ENCODE results near the gene PIK3R3.
A peak's percentile ranks its signal among the peaks of the same experiment; 100 is the strongest.
"Not testable (repeated sequence)": the region's sequence is repeated elsewhere in the genome, so short reads cannot be mapped to it uniquely, and the experiment has no call there.

PIK3R3 gene

DNA sequence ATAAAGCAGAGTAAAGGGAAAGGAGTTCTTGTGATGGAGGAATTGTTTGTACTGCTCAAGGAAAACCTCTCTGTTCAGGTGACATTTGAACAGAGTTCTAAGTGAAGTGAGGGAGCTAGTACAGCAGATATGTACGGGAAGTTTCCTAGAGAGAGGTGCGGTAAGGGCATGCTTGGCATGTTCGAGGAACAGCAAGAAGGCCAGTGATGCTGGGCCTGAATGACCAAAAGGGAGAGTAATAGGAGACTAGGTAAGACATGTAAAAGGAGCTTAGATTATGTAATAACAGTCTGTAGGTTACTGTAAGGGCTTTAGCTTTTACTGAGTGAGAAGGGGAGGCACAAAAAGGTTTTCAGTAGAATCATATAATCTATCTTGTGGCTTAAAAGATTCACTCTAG lies 63.9 kb downstream of the PIK3R3 start:
- FAIRE-seq: no peak

DNA sequence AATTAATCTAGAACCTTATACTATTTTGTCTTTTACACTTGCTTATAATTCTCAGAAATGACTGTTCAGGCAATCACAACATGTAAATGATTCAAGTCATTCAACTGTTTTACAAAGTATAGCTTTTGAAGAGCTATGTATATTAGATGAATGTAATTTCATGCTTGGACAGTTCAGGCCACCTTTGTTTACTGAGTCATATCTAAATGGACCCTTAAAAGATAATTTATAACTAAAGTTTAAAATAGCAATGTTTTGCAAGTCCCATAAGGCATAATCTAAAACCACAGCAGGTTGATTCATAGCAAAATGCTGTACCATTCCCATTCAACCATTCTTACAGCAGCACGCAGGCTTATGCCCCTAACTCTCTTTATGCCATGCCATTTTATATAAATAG lies 64.8 kb downstream of the PIK3R3 start:
- no peak for DNase-seq (ENCODE audit: low spot score)
- FAIRE-seq: no peak

More for the DNA sequence above, 63.9 kb downstream of the PIK3R3 start:
- DNase-seq (ENCODE audit: low spot score): no peak

DNA sequence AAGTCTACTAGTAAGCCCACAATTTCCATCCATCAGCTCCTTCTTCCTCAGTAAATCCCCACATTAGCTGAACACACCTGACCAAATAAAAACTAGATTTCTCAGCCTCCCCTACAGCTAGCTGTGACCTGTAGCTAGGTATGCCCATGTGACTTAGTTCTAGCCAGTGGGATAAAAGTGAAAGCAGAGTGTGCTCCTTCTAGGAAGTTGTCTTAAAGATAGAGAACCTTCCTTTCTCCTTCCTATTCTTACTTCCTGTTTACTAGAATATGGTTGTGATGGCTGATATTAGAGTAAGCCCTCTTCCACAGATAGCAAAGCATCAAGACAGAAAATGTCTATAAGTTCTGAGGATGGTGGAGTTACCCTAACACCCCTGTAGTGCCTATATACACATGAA lies 67.0 kb downstream of the PIK3R3 start:
- FAIRE-seq (no peak), DNase-seq (ENCODE audit: low spot score) (no peak)

DNA sequence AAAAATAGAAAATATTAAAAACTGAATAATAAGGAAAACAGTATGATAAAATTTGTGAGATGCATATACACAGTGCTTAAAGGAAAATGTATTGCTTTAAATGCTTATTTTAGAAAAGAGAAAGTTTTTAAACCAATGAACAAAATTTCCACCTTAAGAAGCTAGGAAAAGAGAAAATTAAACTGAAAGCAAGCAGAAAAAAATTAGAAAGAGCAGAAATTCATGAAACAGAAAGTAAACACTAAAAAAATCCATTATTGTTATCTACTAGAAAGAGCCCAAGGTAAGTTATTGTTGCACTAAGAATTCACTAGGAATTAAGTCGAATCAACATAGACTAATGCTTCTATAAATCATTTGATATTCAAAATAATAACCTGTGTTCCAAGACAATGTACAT lies 67.7 kb downstream of the PIK3R3 start:
- FAIRE-seq: no peak
- DNase-seq (ENCODE audit: low spot score): no peak

DNA sequence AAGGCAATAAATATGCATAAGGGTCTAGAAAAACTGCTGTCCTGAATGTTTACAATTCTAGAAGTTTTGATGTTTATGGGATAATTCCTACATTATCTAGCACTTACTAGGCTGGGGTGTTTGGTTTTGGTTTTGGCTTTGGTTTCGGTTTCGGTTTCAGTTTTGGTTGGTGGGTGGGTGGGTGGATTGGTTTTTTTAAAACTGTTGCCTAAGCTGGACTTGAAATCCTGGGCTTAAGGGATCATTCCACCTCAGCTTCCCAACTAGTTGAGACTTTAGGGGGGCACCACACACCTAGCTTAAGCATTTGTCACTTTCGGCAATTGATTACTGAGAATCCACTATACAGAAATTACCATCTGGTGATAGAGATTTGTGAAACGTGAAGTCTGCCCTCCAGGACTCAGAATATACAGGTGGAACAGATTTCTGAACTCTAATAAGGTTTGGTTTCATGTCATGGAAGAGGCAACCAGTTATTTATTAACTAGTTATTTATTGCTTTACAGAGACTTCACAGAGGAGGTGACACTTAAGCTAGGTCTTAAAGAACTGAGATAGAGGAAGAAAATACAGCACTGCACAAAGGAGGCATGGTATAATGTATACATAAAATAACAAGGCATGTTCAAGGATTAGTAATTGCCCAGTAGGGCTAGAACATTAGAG lies 69.6 kb downstream of the PIK3R3 start:
- no peak for FAIRE-seq
- DNase-seq (ENCODE audit: low spot score): no peak

DNA sequence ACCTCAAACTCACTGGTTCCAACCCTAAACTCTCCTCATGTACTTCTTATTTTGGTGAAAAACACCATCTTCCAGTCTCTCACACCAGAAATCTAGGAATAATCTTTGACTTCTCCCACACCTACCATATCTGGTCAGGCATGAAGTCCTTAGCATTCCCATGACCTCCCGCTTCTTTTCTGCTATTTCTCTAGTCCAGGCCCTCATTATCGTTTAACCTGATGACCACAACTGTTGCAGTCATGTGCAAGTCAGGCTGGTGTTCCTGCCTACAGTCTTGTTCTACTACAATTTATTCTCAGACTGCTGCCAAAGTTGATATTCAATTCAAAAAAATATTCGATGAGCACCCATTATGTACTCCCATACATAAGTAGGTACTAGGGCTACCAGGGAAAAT lies 71.3 kb downstream of the PIK3R3 start:
- DNase-seq (ENCODE audit: low spot score): no peak
- no peak for FAIRE-seq

DNA sequence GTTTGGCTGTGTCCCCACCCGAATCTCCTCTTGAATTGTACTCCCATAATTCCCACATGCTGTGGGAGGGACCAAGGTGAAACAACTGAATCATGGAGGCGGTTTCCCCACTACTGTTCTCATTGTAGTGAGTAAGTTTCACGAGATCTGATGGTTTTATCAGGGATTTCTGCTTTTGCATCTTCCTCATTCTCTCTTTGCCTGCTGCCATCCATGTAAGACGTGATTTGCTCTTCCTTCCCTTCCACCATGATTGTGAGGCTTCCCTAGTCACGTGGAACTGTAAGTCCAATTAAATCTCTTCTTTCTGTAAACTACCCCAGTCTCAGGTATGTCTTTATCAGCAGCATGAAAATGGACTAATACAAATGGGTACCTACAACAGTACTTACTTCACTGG lies 73.5 kb downstream of the PIK3R3 start:
- FAIRE-seq: no peak
- no peak for DNase-seq (ENCODE audit: low spot score)

DNA sequence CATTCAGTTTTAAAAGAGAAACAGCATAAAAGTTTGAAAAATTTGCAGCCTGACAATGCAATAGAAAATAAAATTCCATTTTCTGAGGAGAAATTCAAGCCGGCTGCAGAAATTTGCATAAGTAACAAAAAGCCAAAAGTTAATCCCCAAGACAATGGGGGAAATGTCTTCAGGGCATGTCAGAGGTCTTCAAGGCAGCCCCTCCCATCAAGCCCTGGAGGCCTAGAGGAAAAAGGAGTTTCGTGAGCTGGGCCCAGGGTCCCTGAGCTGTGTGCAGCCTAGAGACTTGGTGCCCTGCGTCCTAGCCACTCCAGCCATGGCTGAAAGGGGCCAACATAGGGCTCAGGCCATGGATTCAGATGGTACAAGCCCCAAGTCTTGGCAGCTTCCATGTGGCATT lies 74.6 kb downstream of the PIK3R3 start:
- DNase-seq (ENCODE audit: low spot score) (no peak), FAIRE-seq (no peak)

DNA sequence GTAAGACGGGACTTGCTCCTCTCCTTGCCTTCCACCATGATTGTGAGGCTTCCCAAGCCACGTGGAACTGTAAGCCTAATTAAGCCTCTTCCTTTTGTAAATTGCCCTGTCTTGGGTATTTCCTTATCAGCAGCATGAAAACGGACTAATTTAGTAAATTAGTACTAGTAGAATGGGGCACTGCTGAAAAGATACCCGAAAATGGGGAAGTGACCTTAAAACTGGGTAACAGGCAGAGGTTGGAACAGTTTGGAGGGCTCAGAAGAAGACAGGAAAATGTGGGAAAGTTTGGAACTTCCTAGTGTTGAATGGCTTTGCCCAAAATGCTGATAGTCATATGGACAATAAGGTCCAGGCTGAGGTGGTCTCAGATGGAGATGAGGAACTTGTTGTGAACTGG lies 75.2 kb downstream of the PIK3R3 start:
- not testable (repeated sequence) for DNase-seq (ENCODE audit: low spot score); FAIRE-seq

DNA sequence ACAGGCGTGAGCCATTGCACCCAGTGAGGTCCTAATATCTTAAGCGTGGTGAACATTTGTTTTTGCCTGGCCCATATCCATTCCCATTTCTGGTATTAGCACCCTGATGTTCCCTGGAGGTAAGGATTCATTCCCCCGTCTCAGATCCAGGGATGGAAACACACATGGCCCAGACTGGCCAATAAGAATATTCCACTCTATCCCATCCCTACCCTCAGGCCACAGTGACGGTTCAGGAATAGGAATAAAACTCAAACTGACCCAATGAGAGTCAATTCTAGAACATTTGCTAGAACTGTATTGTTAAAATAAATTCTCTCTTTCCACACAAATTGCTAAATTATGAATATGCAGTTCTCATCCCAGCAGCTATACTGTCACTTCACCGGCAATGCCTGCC lies 76.1 kb downstream of the PIK3R3 start:
- DNase-seq (ENCODE audit: low spot score): no peak
- peak; percentile 79 for FAIRE-seq

DNA sequence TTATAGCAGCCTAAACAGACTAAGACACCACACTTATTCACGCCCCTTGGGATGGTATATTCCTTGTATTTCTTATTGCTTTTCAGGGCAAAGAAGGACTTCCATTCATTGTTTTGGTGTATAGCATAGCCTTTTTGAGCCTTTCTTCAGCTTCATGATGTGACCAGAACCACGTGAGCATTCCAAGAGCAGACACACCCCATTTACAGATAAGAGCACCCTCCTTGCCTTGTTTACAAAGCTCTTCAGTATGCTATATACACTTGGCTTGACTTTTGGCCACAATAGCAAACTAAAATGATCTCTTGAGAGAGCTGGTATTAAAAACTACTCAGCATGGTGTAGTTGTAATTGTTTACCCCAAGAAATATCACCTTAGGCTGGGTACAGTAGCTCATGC lies 78.7 kb downstream of the PIK3R3 start:
- FAIRE-seq: no peak

DNA sequence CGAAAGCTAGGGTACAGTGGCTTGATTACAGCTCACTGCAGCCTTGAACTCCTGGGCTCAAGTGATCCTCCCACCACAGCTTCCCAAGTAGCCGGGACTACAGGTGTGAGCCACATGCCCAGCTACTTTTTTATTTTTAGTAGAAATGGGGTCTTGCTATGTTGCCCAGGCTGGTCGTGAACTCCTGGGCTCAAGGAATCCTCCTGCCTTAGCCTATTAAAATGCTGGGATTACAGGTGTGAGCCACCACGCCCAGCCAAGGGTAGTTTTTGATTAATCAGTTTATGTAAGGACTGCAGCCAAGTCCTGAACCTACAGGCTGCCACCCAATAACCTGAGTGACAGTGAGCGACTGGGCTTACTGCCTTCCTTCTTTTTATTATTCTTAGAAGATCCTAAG lies 88.3 kb downstream of the PIK3R3 start:
- DNase-seq (ENCODE audit: low spot score) (no peak), FAIRE-seq (no peak)

More for the DNA sequence above, 78.7 kb downstream of the PIK3R3 start:
- no peak for DNase-seq (ENCODE audit: low spot score)

DNA sequence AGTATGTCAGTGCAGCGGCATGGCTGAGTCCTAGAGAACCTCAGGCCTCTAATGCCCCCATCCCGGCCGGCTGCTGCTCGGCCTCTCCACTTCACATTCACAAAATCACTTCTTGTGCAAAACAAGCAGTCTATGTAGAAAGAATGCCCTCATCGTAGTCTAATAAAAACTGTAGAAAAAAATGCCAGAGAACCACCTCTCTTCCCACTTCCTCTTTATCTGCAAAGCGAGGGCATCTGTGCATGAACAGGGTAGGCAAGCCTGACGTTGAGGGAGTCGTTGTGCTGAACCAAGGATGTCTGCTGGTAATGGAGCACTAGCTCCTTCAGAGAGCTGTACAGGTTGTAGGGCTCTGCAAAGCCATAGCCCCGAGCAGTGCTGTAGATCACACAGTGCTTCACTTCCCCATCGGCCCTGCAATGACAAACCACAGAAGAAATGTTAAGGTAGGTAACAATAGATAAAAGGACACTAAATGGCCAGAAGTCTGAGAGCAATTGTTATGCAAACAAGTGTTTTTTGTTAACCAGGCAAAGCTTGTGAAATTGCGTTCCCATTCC lies 88.9 kb downstream of the PIK3R3 start:
- FAIRE-seq: no peak
- DNase-seq (ENCODE audit: low spot score): no peak

DNA sequence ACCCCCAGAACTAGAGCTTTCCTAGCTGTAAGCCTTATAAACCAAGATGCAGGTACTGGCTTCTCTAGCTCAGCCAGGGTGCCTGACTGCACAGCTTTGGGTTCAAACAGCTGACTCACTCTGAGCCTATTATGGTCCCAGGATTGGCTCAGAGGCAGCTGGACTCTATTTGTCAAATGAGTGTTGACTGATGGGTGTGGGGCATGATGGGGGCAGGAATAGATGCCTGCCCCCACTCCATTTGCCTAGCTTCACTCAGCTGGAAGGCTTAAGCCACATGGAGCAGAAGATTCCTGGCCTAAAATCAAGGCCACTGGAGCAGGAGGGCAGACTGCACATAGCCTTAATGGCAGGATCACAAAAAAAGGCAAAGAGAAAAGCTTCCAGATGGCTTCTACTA lies 90.5 kb downstream of the PIK3R3 start:
- FAIRE-seq: no peak
- DNase-seq (ENCODE audit: low spot score): no peak

DNA sequence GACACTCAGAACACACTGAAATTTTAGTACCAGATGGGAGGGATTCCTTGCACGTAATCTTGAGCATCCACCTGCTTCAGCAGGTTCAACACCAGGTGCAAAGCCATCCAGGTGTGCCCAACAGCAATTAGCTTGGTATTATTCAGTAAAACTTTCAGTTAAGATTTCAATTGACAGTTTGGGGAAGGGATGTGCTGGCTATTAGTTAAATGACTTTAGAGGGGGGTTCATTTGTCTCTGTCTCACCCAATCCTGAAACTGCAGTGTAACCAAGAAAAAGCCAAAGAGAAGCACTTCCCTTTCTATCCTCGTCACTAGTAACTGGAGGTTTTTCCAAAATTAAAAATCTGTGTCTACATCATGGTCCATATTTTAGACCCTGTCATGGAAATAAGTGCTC lies 90.9 kb downstream of the PIK3R3 start:
- FAIRE-seq: no peak
- no peak for DNase-seq (ENCODE audit: low spot score)

DNA sequence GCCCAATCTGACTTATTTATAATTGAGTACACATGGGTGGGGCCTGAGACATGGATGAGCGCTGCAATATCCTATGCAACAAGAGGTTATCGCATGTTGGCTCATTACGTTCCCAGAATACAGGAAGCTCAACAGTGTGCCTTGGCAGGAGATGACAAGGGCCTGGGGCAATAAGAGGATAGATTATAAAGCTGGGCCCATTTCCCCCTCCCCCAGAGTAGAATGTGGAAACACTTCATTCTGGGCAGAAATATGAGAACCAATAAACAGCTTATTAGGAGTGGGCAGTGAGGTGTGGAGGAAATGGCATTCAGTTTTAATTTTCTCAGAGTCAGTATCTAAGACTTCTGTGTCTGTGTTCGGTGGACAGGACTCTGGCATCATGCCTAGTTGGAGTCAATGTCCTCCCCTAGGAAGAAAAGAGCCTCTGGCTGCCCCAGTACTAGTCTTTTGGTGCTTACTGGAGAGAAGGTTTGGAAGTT lies 92.8 kb downstream of the PIK3R3 start:
- DNase-seq (ENCODE audit: low spot score) (no peak), FAIRE-seq (no peak)

DNA sequence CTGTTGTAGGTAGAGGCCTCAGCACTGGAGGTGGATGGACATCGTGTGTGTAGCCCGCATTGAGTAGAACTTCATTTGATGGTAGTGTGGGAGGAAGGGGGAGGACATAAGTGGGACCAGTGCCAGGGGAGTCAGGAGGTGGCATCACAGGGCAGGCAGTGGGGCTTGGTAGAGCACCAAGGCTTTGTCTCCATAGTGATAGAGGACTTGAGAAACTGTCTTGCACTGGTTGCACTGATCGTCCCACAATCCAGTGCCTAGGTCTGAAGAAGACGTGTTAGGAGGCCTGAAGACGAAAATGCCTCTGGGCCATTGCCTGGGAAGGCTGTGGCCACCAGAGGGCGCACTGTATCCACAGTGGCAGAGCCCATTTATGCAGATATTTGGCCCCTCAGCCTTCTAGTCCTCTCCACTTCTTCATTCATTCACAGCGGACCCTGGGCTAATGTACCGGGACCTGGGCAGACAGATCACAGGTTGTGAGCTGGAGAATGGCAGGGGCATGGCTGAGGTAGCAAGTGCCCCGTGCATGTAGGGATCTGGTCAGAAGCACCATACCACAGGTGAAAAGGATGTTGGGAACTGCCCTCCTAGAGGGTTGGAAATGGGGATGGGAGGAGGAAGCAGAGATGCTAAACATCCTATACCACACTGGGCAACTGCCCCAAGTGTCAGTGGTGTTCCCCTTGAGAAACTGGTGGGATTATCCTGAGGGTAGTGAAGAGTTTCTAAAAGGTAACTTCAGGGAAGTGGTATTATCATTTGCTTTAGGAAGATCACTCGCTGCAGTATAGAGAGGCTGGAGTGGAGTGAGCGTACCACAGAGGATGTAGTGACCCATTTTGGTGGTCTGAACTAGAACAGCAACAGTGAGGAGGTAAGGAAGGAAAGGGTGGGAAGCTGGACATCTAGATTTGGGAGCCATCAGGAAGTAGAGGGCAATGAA lies 95.3 kb downstream of the PIK3R3 start:
- peak; percentile 89 for DNase-seq (ENCODE audit: low spot score)
- FAIRE-seq: peak; percentile 92

DNA sequence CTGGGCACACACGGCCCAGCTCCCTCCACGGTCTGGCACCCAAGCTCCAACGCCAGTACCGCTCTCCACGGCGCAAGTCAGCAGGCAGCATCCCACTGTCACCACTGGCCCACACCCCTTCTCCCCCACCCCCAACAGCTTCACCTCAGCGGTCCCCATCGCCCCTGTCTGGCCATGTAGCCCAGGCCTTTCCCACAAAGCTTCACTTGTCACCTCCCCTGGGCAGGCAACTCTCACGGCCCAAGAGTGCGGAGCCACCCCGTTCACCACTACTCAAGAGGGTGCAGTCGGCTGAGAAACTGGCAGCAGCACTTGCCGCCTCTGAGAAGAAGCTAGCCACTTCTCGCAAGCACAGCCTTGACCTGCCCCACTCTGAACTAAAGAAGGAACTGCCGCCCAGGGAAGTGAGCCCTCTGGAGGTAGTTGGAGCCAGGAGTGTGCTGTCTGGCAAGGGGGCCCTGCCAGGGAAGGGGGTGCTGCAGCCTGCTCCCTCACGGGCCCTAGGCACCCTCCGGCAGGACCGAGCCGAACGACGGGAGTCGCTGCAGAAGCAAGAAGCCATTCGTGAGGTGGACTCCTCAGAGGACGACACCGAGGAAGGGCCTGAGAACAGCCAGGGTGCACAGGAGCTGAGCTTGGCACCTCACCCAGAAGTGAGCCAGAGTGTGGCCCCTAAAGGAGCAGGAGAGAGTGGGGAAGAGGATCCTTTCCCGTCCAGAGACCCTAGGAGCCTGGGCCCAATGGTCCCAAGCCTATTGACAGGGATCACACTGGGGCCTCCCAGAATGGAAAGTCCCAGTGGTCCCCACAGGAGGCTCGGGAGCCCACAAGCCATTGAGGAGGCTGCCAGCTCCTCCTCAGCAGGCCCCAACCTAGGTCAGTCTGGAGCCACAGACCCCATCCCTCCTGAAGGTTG lies 97.6 kb downstream of the PIK3R3 start:
- FAIRE-seq: no peak
- DNase-seq (ENCODE audit: low spot score): no peak

DNA sequence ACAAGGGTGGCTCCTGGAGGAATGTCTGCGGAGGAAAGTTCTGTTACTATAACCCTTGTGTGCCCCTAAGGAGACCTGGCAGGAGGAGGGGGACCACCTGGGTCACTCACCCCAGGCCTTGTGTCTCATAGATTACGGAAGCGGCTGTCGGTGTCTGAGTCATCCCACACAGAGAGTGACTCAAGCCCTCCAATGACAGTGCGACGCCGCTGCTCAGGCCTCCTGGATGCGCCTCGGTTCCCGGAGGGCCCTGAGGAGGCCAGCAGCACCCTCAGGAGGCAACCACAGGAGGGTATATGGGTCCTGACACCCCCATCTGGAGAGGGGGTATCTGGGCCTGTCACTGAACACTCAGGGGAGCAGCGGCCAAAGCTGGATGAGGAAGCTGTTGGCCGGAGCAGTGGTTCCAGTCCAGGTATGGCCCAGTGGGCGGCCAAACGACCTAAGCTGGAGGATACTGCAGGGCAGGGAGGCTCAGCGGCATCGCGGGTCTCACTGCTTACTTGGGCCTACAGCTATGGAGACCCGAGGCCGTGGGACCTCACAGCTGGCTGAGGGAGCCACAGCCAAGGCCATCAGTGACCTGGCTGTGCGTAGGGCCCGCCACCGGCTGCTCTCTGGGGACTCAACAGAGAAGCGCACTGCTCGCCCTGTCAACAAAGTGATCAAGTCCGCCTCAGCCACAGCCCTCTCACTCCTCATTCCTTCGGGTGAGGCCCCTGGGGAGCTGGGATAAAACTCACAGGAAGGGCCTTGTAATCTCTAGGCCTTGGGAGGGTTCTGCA lies 101.4 kb downstream of the PIK3R3 start:
- no peak for FAIRE-seq
- DNase-seq (ENCODE audit: low spot score): no peak

DNA sequence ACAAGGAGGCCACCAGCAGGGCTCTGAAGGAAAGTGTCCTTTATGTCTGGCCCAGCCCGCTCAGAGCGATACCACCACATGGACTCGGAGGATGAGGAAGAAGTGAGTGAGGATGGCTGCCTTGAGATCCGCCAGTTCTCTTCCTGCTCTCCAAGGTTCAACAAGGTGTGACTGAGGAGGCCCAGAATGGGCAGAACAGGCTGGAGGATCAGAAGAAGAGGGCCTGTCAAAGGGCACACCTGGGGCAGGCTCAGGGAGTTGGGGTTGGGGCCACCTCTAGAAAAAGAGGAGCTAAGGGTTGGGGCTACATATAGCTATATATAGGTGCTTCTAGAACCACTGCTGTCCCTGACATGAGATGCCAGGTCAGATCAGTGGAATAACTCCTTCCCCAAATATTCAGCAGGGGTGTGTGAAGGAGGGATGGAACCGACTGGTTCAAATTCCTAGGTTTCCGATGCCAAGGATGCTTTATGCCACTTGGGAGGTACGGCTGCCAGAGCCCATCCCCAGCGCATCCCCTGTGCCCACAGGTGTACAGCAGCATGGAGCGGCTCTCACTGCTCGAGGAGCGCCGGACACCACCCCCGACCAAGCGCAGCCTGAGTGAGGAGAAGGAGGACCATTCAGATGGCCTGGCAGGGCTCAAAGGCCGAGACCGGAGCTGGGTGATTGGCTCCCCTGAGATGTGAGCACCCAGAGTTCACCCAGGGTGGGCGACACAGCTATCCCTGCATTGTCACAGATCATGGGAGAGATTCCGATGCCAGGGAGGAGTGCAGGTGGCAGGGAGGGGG lies 102.2 kb downstream of the PIK3R3 start:
- FAIRE-seq: no peak
- DNase-seq (ENCODE audit: low spot score): no peak
